Body of pancreas (tissue), 4 donors: ENCODE measurements around the gene ANGPTL4.

Experiments used
- POLR2A ChIP-seq, 3 donors: fragments of 450-650 bp; IDR thresholded peaks; one replicate each; pipeline ENCODE4 v1.6.1; 2016; ENCODE audit warnings: antibody characterized with exemption in 3 of 3, mild to moderate bottlenecking in 2 of 3
- TF ChIP-seq, protein P1 (sequence below), 7 experiments: fragments of 450-650 bp in 4 of 7; fragments of 200-600 bp in 3 of 7; sonication (generic) in 3 of 7; IDR thresholded peaks; one replicate each; pipeline ENCODE4 v1.5.1; 2016 to 2019; ENCODE audit warnings: antibody characterized with exemption in 7 of 7

DNA sequence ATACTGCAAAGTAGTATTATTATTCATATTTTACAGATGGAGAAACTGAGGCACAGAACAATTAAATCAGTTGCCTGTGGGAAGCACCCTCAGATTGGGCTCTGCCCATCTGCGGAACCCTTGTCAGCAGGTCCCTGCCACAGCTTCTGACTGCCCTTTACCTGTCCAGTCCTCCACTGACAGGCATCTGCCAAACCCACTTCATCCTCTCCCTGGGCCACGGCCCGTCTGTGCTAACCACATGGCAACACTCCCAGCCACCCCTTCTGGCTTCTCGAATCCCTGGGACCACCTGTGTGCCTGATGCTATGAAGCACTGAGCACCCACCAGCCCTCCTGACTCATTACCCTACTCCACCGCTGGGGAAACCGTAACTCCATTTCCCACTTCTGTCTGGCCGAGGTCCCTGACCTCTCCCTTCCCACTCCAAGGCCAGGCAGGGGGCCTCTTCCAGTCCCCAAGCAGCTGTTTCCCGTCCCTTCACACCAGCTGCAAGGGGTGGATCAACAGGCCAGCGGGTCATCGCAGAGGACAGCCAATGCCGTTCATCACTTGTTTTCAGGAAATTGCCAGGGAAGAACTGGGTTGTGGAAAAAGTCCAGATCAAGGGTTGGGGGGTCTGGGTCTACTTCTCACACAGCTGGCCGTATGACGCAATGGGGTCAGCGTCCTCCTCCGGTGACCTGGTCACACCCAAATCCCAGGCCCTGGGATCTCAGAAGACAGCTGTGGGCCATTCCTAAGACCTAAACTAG, 23.4 kb upstream of the ANGPTL4 start:
- TF ChIP-seq, protein P1, sequence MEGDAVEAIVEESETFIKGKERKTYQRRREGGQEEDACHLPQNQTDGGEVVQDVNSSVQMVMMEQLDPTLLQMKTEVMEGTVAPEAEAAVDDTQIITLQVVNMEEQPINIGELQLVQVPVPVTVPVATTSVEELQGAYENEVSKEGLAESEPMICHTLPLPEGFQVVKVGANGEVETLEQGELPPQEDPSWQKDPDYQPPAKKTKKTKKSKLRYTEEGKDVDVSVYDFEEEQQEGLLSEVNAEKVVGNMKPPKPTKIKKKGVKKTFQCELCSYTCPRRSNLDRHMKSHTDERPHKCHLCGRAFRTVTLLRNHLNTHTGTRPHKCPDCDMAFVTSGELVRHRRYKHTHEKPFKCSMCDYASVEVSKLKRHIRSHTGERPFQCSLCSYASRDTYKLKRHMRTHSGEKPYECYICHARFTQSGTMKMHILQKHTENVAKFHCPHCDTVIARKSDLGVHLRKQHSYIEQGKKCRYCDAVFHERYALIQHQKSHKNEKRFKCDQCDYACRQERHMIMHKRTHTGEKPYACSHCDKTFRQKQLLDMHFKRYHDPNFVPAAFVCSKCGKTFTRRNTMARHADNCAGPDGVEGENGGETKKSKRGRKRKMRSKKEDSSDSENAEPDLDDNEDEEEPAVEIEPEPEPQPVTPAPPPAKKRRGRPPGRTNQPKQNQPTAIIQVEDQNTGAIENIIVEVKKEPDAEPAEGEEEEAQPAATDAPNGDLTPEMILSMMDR (IDR thresholded peaks at IDR 0.05): peak in 2 of 7 experiments; percentile 6 to 7
- no peak for TF ChIP-seq POLR2A (IDR thresholded peaks at IDR 0.05)
